Bronchial epithelial cell (primary cell): ENCODE results near the gene PLA2G4D. TPM values are rescaled to one million over a fixed set of nuclear protein-coding genes. Genes with fewer than 3 reads are reported as not detected.

ENCODE experiments used
- DNase-seq: peaks from one replicate; pipeline ENCODE4 v3.0.0-alpha.2; 2010; ENCODE audit warnings: low read depth
- FAIRE-seq: peaks from 2 replicates; lab custom pipeline; 2011; peaks lifted over from hg19 to GRCh38; lab: Jason Lieb, UNC
- H3K27me3 ChIP-seq: 2 replicates; pipeline ENCODE4 v1.5.1; 2011; ENCODE audit warnings: low read length; ENCODE audit not compliant: control insufficient read depth, insufficient read depth
- H3K36me3 ChIP-seq: 2 replicates; pipeline ENCODE4 v1.5.1; 2011; ENCODE audit warnings: low read length; ENCODE audit not compliant: control insufficient read depth, insufficient read depth
- H3K4me3 ChIP-seq: 2 replicates; pipeline ENCODE4 v1.5.1; 2011; ENCODE audit warnings: mild to moderate bottlenecking, low read depth, low read length, control low read depth
- total RNA-seq: library from RNA; depleted of rRNA; stranded (reverse); fragments of >200 nt; gene quantifications from 2 replicates; pipeline ENCODE4 v1.2.1, GENCODE V29; 2014
- TF ChIP-seq, protein P1 (sequence below): IDR thresholded peaks from 2 replicates; pipeline ENCODE4 v1.5.1; 2011; ENCODE audit warnings: mild to moderate bottlenecking, moderate library complexity, low read length, control low read depth, inconsistent platforms; ENCODE audit not compliant: insufficient read depth, severe bottlenecking

The PLA2G4D gene
- total RNA-seq, 1 donor from 2014 or later, result under 0.01 TPM

DNA sequence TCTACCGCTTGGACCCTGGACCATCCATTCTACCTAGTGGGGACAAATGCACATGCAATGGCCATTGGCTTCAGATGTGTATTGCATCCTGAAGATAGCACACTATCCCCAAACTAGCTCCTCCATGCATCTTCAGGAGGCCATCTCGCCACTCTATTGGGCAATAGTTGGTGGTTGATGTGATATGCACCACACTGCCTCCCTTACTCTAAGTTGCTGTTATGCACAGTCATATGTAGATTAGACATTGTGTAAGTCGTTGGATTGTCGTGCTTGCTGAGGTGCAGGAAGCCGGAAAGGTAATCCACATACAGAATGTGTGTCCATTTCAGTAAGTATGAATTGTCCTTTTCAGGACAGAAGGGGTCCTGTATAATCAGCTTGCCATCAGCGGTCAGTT lies 26.7 kb upstream of the PLA2G4D start:
- TF ChIP-seq, protein P1, sequence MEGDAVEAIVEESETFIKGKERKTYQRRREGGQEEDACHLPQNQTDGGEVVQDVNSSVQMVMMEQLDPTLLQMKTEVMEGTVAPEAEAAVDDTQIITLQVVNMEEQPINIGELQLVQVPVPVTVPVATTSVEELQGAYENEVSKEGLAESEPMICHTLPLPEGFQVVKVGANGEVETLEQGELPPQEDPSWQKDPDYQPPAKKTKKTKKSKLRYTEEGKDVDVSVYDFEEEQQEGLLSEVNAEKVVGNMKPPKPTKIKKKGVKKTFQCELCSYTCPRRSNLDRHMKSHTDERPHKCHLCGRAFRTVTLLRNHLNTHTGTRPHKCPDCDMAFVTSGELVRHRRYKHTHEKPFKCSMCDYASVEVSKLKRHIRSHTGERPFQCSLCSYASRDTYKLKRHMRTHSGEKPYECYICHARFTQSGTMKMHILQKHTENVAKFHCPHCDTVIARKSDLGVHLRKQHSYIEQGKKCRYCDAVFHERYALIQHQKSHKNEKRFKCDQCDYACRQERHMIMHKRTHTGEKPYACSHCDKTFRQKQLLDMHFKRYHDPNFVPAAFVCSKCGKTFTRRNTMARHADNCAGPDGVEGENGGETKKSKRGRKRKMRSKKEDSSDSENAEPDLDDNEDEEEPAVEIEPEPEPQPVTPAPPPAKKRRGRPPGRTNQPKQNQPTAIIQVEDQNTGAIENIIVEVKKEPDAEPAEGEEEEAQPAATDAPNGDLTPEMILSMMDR, result no peak
- H3K27me3 ChIP-seq, result no peaks in the 10 kb centered on the region
- DNase-seq (no peak), FAIRE-seq (no peak)
- H3K36me3 ChIP-seq, result no peaks in the 10 kb centered on the region
- no peak overlapping the region for H3K4me3 ChIP-seq

GRCh38 chr15:42120285-42120684 lies 25.9 kb upstream of the PLA2G4D start:
- no peak for DNase-seq
- Histone ChIP-seq H3K27me3 (no peaks in the 10 kb centered on the region), H3K36me3 (no peaks in the 10 kb centered on the region), H3K4me3 (no peak overlapping the region)
- TF ChIP-seq, protein P1, result no peak
- FAIRE-seq, result no peak

- TF ChIP-seq, protein P1, result no peak
- no peak overlapping the region for H3K4me3 ChIP-seq
- H3K27me3 ChIP-seq, result no peaks in the 10 kb centered on the region
- DNase-seq (no peak), FAIRE-seq (no peak)
- no peaks in the 10 kb centered on the region for H3K36me3 ChIP-seq
These were observed 25.0 kb upstream of the PLA2G4D start for GRCh38 chr15:42119446-42119760.

- no peak overlapping the region for H3K4me3 ChIP-seq
- peak; percentile 58 for DNase-seq
- H3K36me3 ChIP-seq, result no peaks in the 10 kb centered on the region
- TF ChIP-seq, protein P1, result no peak
- no peak for FAIRE-seq
- no peaks in the 10 kb centered on the region for H3K27me3 ChIP-seq
These were observed 24.5 kb upstream of the PLA2G4D start for GRCh38 chr15:42118650-42119445.

- TF ChIP-seq, protein P1, result no peak
- DNase-seq, result no peak
- no peak for FAIRE-seq
- no peak overlapping the region for H3K4me3 ChIP-seq
- no peaks in the 10 kb centered on the region for H3K36me3 ChIP-seq
- H3K27me3 ChIP-seq, result no peaks in the 10 kb centered on the region
These were observed 17.6 kb upstream of the PLA2G4D start for GRCh38 chr15:42111924-42112323.

DNA sequence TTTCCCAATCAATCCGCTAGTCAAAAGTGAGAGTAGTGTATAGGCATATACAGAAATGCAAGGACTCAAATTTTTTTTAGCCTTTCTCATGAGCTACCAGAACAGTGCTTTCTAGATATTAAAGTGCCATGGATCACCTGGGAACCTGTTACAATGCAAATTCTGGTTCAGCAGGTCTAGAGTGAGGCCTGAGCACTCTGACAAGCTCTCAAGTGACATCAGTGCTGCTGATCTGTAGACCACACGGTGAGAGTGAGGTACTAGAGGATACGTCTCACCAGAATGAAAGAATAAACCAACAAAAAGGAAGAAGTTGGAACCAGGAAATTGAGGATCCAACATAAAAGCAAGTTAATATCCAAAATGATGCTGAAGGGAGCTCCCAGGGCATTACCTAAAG lies 16.0 kb upstream of the PLA2G4D start:
- H3K27me3 ChIP-seq, result no peaks in the 10 kb centered on the region
- H3K4me3 ChIP-seq, result no peak overlapping the region
- DNase-seq (no peak), FAIRE-seq (no peak)
- TF ChIP-seq, protein P1, result no peak
- H3K36me3 ChIP-seq, result no peaks in the 10 kb centered on the region
